K562 (cell line): ENCODE data around the gene B4GALNT2. TPM values are rescaled to one million over a fixed set of nuclear protein-coding genes. Genes with fewer than 3 reads are reported as not detected.

ENCODE experiments used
- BCOR ChIP-seq: fragments of 450-650 bp; IDR thresholded peaks from 2 replicates; pipeline ENCODE4 v1.6.1; 2016
- BRD9 ChIP-seq: fragments of 450-650 bp; IDR thresholded peaks from 2 replicates; pipeline ENCODE4 v1.6.1; 2018; ENCODE audit warnings: low read depth; ENCODE audit not compliant: partially characterized antibody
- ETS2 ChIP-seq: IDR thresholded peaks from 2 replicates; pipeline ENCODE4 v1.6.1; 2016; ENCODE audit warnings: borderline replicate concordance, missing genetic modification characterization, mild to moderate bottlenecking, moderate library complexity, missing compliant biosample characterization; ENCODE audit not compliant: poor library complexity, severe bottlenecking
- ETV5 ChIP-seq: sonication (generic); formaldehyde crosslinking; IDR thresholded peaks from 2 replicates; pipeline ENCODE4 v1.4.0; 2020; ENCODE audit warnings: low read depth, mild to moderate bottlenecking, missing genetic modification reagents
- HEY1 ChIP-seq: fragments of 250-450 bp; sonication (Bioruptor Pico); IDR thresholded peaks from 2 replicates; pipeline ENCODE4 v1.5.0; 2020; ENCODE audit warnings: mild to moderate bottlenecking, moderate library complexity, borderline replicate concordance
- HMGN3 ChIP-seq: IDR thresholded peaks from 2 replicates; pipeline ENCODE4 v1.6.1; 2011; ENCODE audit warnings: borderline replicate concordance, low read depth, mild to moderate bottlenecking, mixed read lengths, low read length; ENCODE audit not compliant: insufficient read length; ENCODE audit errors: extremely low read depth
- HNRNPH1 ChIP-seq: fragments of 200-400 bp; formaldehyde crosslinking; optimal IDR thresholded peaks from 2 replicates; pipeline ENCODE3; 2017; ENCODE audit warnings: low read depth, mild to moderate bottlenecking, low read length, moderate library complexity
- ILK ChIP-seq: fragments of 450-650 bp; IDR thresholded peaks from 2 replicates; pipeline ENCODE4 v1.6.1; 2016; ENCODE audit warnings: missing genetic modification characterization, low read depth, mild to moderate bottlenecking, missing compliant biosample characterization, moderate library complexity, borderline replicate concordance
- KAT2B ChIP-seq: IDR thresholded peaks from one replicate; pipeline ENCODE4 v1.6.1; 2012; ENCODE audit warnings: low read depth, mild to moderate bottlenecking, control low read depth, inconsistent platforms, low read length, moderate library complexity
- KDM4B ChIP-seq, 2 experiments: fragments of 450-650 bp in 1 of 2; sonication (generic) in 1 of 2; IDR thresholded peaks; 2 replicates each; pipeline ENCODE4 v1.6.1; 2016 to 2017; ENCODE audit warnings: borderline replicate concordance in 2 of 2, antibody characterized with exemption in 1 of 2, low read depth in 1 of 2, mild to moderate bottlenecking in 1 of 2
- MED1 ChIP-seq: sonication (generic); formaldehyde crosslinking; IDR thresholded peaks from 2 replicates; pipeline ENCODE4 v1.8.1; 2023; ENCODE audit warnings: missing genetic modification reagents, borderline replicate concordance
- NFYB ChIP-seq: IDR thresholded peaks from 2 replicates; pipeline ENCODE4 v1.6.1; 2011; ENCODE audit warnings: mild to moderate bottlenecking, moderate library complexity; ENCODE audit not compliant: insufficient read length; ENCODE audit errors: extremely low read depth
- PRPF4 ChIP-seq: fragments of 200-400 bp; formaldehyde crosslinking; IDR thresholded peaks from one replicate; pipeline ENCODE4 v1.6.1; 2017; ENCODE audit warnings: low read length, low read depth, mild to moderate bottlenecking; ENCODE audit not compliant: insufficient read depth, poor library complexity, severe bottlenecking
- RFX1 ChIP-seq: fragments of 450-650 bp; IDR thresholded peaks from 2 replicates; pipeline ENCODE4 v1.6.1; 2016; ENCODE audit warnings: mild to moderate bottlenecking, moderate library complexity
- SMARCA4 ChIP-seq: fragments of 450-650 bp; IDR thresholded peaks from 2 replicates; pipeline ENCODE4 v1.6.1; 2016
- SNRNP70 ChIP-seq: fragments of 200-400 bp; formaldehyde crosslinking; optimal IDR thresholded peaks from 2 replicates; pipeline ENCODE3; 2017; ENCODE audit warnings: low read depth, low read length
- TAF9B ChIP-seq: fragments of 450-650 bp; IDR thresholded peaks from 2 replicates; pipeline ENCODE4 v1.6.1; 2018; ENCODE audit warnings: mild to moderate bottlenecking; ENCODE audit not compliant: partially characterized antibody
- ZFP30 ChIP-seq: fragments of 250-450 bp; sonication (Bioruptor Pico); IDR thresholded peaks from 2 replicates; pipeline ENCODE4 v1.8.0; 2022; ENCODE audit warnings: moderate library complexity, mild to moderate bottlenecking, inconsistent platforms, borderline replicate concordance
- ZNF239 ChIP-seq: fragments of 250-450 bp; sonication (Bioruptor Pico); IDR thresholded peaks from 2 replicates; pipeline ENCODE4 v1.4.0; 2020; ENCODE audit warnings: mild to moderate bottlenecking
- ZNF280A ChIP-seq: fragments of 450-650 bp; IDR thresholded peaks from 2 replicates; pipeline ENCODE4 v1.6.1; 2018; ENCODE audit warnings: mild to moderate bottlenecking, low read depth; ENCODE audit not compliant: partially characterized antibody
- ZNF76 ChIP-seq: fragments of 250-450 bp; sonication (Bioruptor Pico); IDR thresholded peaks from 2 replicates; pipeline ENCODE4 v1.4.0; 2020; ENCODE audit warnings: mild to moderate bottlenecking, moderate library complexity, borderline replicate concordance
- ZNF780A ChIP-seq: fragments of 250-450 bp; sonication (Bioruptor Pico); IDR thresholded peaks from 2 replicates; pipeline ENCODE4 v1.5.0; 2021; ENCODE audit warnings: mild to moderate bottlenecking
- polyA plus RNA-seq, 8 experiments: library from polyadenylated mRNA; depleted of rRNA in 4 of 8; stranded (reverse) in 5 of 8; unstranded in 3 of 8; fragments of >200 nt; fragmentation: Nextera tagmentation in 2 of 8; fragmentation: Illumina TruSeq in 1 of 8; extraction: Ambion mirVana in 2 of 8; extraction: Trizol in 1 of 8; gene quantifications; 2 replicates each; pipeline versions ENCODE4 v1.2.1 to v1.2.3, GENCODE V29; 2011 to 2014; ENCODE audit warnings: inconsistent platforms in 1 of 8, missing spikeins in 1 of 8
- total RNA-seq, 7 experiments: library from RNA; depleted of rRNA in 6 of 7; stranded (reverse); fragments of >200 nt in 6 of 7; fragmentation: Illumina TruSeq in 2 of 7; extraction: Trizol in 2 of 7; gene quantifications; 2 replicates each; pipeline versions ENCODE4 v1.2.1 to v1.2.3, GENCODE V29; 2011 to 2021; ENCODE audit warnings: low replicate concordance in 1 of 7
- TF ChIP-seq, protein P1 (sequence below): fragments of 250-450 bp; sonication (Bioruptor Pico); IDR thresholded peaks from 2 replicates; pipeline ENCODE4 v1.5.0; 2020; ENCODE audit warnings: mild to moderate bottlenecking
- TF ChIP-seq, protein P2 (sequence below): fragments of 250-450 bp; sonication (Bioruptor Pico); IDR thresholded peaks from 2 replicates; pipeline ENCODE4 v1.4.0; 2020; ENCODE audit warnings: mild to moderate bottlenecking

B4GALNT2 gene
- total and polyA plus RNA-seq, 9 of the 15 experiments (the other 6 are each of a cell fraction or from before 2014, with no cell fraction given), result not detected

GRCh38 chr17:49191917-49192741 is 59.6 kb downstream of the B4GALNT2 start (continued):
- TF ChIP-seq ZNF280A (no peak), ILK (no peak), RFX1 (no peak), SNRNP70 (no peak), TAF9B (peak; percentile 21), ETS2 (tag) (no peak), KDM4B (IDR thresholded peaks at IDR 0.05; ENCODE audit: borderline replicate concordance in 2 of 2, low read depth in 1 of 2) (no peak; a peak in 1 of 4 replicates), HEY1 (CRISPR knock-in tag) (peak; percentile 66; the same call in 1 of the 2 replicates), ETV5 (CRISPR knock-in tag) (peak; percentile 54; the same call in 1 of the 2 replicates), BRD9 (peak; percentile 96), SMARCA4 (peak; percentile 94), ZFP30 (CRISPR knock-in tag) (no peak), ZNF780A (no peak), PRPF4 (no peak), HMGN3 (no peak), KAT2B (no peak), ZNF239 (CRISPR knock-in tag) (no peak), BCOR (peak; percentile 16), MED1 (CRISPR knock-in tag) (no peak), NFYB (no peak), ZNF76 (CRISPR knock-in tag) (no peak), HNRNPH1 (no peak)
- TF ChIP-seq, protein P1, sequence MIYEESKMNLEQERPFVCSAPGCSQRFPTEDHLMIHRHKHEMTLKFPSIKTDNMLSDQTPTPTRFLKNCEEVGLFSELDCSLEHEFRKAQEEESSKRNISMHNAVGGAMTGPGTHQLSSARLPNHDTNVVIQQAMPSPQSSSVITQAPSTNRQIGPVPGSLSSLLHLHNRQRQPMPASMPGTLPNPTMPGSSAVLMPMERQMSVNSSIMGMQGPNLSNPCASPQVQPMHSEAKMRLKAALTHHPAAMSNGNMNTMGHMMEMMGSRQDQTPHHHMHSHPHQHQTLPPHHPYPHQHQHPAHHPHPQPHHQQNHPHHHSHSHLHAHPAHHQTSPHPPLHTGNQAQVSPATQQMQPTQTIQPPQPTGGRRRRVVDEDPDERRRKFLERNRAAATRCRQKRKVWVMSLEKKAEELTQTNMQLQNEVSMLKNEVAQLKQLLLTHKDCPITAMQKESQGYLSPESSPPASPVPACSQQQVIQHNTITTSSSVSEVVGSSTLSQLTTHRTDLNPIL (CRISPR knock-in tag), result no peak
- TF ChIP-seq, protein P2, sequence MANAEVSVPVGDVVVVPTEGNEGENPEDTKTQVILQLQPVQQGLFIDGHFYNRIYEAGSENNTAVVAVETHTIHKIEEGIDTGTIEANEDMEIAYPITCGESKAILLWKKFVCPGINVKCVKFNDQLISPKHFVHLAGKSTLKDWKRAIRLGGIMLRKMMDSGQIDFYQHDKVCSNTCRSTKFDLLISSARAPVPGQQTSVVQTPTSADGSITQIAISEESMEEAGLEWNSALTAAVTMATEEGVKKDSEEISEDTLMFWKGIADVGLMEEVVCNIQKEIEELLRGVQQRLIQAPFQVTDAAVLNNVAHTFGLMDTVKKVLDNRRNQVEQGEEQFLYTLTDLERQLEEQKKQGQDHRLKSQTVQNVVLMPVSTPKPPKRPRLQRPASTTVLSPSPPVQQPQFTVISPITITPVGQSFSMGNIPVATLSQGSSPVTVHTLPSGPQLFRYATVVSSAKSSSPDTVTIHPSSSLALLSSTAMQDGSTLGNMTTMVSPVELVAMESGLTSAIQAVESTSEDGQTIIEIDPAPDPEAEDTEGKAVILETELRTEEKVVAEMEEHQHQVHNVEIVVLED (CRISPR knock-in tag), result peak; percentile 87
